Fibroblast of villous mesenchyme (primary cell): Measurements from ENCODE around the gene CYP2D6. TPM values are rescaled to one million over a fixed set of nuclear protein-coding genes. Genes with fewer than 3 reads are reported as not detected.
A peak's percentile ranks its signal among the peaks of the same experiment; 100 is the strongest.
"Not testable (repeated sequence)": the region's sequence is repeated elsewhere in the genome, so short reads cannot be mapped to it uniquely, and the experiment has no call there.

ENCODE experiments used
- DNase-seq: peaks from one replicate; pipeline ENCODE4 v3.0.0-alpha.2; 2010; ENCODE audit warnings: low read depth
- H3K4me3 ChIP-seq: 2 replicates; pipeline ENCODE4 v1.5.1; 2011; ENCODE audit warnings: low read depth, mild to moderate bottlenecking, low read length
- CTCF ChIP-seq: IDR thresholded peaks from 2 replicates; pipeline ENCODE4 v1.5.1; 2012; ENCODE audit warnings: low read depth, mild to moderate bottlenecking, low read length; ENCODE audit not compliant: insufficient read depth
- total RNA-seq: library from RNA; depleted of rRNA; stranded (reverse); fragments of >200 nt; gene quantifications from 2 replicates; pipeline ENCODE4 v1.2.3, GENCODE V29; 2012

The CYP2D6 gene
- total RNA-seq, result under 0.01 and 0.32 TPM in 2 replicates

GRCh38 chr22:42130639-42131431 is at the start of gene CYP2D6:
CYP2D6 (minus strand) TSS chr22:42130810; CDS start chr22:42130791, 19 bp downstream.
- not testable (repeated sequence) for DNase-seq

GRCh38 chr22:42179616-42180015 is 49.0 kb upstream of the CYP2D6 start:
- peak; percentile 68 for DNase-seq
- H3K4me3 ChIP-seq, result no peak overlapping the region
- no peak for TF ChIP-seq CTCF

More at GRCh38 chr22:42130639-42131431, at the start of gene CYP2D6:
- H3K4me3 ChIP-seq, result not testable (repeated sequence)

GRCh38 chr22:42178910-42179519 is 48.4 kb upstream of the CYP2D6 start:
- DNase-seq, result no peak
- no peak for TF ChIP-seq CTCF
- H3K4me3 ChIP-seq, result no peak overlapping the region

- no peak for DNase-seq
- no peak overlapping the region for H3K4me3 ChIP-seq
- no peak for TF ChIP-seq CTCF
Observed at GRCh38 chr22:42177891-42178336, 47.3 kb upstream of the CYP2D6 start.

- no peak overlapping the region for H3K4me3 ChIP-seq
- DNase-seq, result no peak
- no peak for TF ChIP-seq CTCF
Observed at GRCh38 chr22:42176255-42176915, 45.8 kb upstream of the CYP2D6 start.

GRCh38 chr22:42174062-42174461 is 43.5 kb upstream of the CYP2D6 start:
- H3K4me3 ChIP-seq, result no peak overlapping the region
- no peak for TF ChIP-seq CTCF
- peak; percentile 55 for DNase-seq
